ENCODE data around the gene DMXL2.

DMXL2 gene

DNA sequence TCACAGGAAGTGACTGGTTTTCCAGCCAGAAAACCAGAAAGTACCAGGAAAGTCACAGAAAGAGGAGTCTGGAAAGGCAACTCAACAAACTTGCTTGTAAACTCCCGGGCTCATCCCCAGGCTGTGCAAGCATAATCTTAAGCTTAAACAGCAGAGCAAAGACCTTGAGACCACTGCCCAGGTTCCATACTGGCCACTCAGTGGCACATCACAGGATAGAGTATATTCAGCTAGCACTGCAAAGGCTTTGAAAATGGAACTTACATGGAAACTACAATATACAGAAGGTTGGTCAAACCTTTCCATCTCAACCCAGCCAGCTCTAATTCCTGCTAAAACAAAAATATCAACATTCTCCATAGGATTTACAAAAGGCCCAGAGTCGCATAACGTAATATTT, 20.1 kb downstream of the DMXL2 start:
- Histone ChIP-seq H3K27me3 (ENCODE audit: low read length) (no peaks in the 10 kb centered on the region), H2AFZ (ENCODE audit: low read depth, low read length, severe bottlenecking) (no peak overlapping the region), H4K20me1 (ENCODE audit: low read depth, low read length) (no peaks in the 10 kb centered on the region), H3K36me3 (ENCODE audit: low read length) (no peaks in the 10 kb centered on the region), H3K9ac (ENCODE audit: low read length) (no peak overlapping the region), H3K79me2 (ENCODE audit: insufficient read depth, low read length) (no peaks in the 10 kb centered on the region), H3K27ac (ENCODE audit: low read depth, low read length) (no peak overlapping the region), H3K4me3 (ENCODE audit: insufficient read depth, low read length, poor library complexity, severe bottlenecking) (no peak overlapping the region), H3K4me2 (ENCODE audit: low read depth, low read length, poor library complexity, severe bottlenecking) (no peak overlapping the region), H3F3A (ENCODE audit: insufficient read depth) (no peaks in the 10 kb centered on the region), H3K9me3 (ENCODE audit: insufficient read depth, low read length) (no peaks in the 10 kb centered on the region), H3K9me2 (replicated peaks; ENCODE audit: insufficient read depth, low read length) (no peaks in the 10 kb centered on the region)
- TF ChIP-seq CTCF (IDR thresholded peaks at IDR 0.05; ENCODE audit: insufficient read depth, low read length, poor library complexity, severe bottlenecking) = no peak

- Histone ChIP-seq H3K4me3 (ENCODE audit: insufficient read depth, low read length, poor library complexity, severe bottlenecking) (no peak overlapping the region), H3K27me3 (ENCODE audit: low read length) (no peaks in the 10 kb centered on the region), H3K9ac (ENCODE audit: low read length) (no peak overlapping the region), H3K27ac (ENCODE audit: low read depth, low read length) (no peak overlapping the region), H3K4me2 (ENCODE audit: low read depth, low read length, poor library complexity, severe bottlenecking) (no peak overlapping the region), H3K9me2 (replicated peaks; ENCODE audit: insufficient read depth, low read length) (no peaks in the 10 kb centered on the region), H3K36me3 (ENCODE audit: low read length) (no peaks in the 10 kb centered on the region), H3F3A (ENCODE audit: insufficient read depth) (no peaks in the 10 kb centered on the region), H4K20me1 (ENCODE audit: low read depth, low read length) (no peaks in the 10 kb centered on the region), H3K79me2 (ENCODE audit: insufficient read depth, low read length) (no peaks in the 10 kb centered on the region), H3K9me3 (ENCODE audit: insufficient read depth, low read length) (no peaks in the 10 kb centered on the region), H2AFZ (ENCODE audit: low read depth, low read length, severe bottlenecking) (no peak overlapping the region)
- no peak for TF ChIP-seq EZH2phosphoT487 (conservative IDR thresholded peaks at IDR 0.05; ENCODE audit: low read length)
- TF ChIP-seq CTCF (IDR thresholded peaks at IDR 0.05; ENCODE audit: insufficient read depth, low read length, poor library complexity, severe bottlenecking) = no peak
These were observed 20.8 kb downstream of the DMXL2 start for GRCh38 chr15:51601801-51602200.

DNA sequence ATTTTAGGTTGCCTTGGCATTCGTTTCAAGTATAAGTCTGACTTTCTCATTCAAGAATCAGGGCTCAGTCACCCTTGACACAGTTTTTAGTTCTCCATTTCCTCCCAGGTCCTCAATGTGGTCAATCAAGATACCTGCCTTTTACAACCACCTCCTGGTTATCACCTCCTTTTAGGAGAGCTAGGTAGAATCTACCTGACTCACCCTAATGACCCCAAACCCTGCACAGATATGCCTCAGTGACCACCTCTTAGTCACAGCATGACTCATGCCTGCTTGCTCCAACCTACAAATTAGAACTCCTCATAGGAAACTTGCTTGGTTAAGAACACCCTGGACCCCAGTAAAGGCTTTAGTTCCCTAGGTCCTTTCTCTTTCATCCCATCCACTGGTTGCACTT, 22.5 kb downstream of the DMXL2 start:
- Histone ChIP-seq H3K79me2 (ENCODE audit: insufficient read depth, low read length) (no peaks in the 10 kb centered on the region), H3K27me3 (ENCODE audit: low read length) (no peaks in the 10 kb centered on the region), H3K9ac (ENCODE audit: low read length) (no peak overlapping the region), H3K4me2 (ENCODE audit: low read depth, low read length, poor library complexity, severe bottlenecking) (no peak overlapping the region), H3K27ac (ENCODE audit: low read depth, low read length) (no peak overlapping the region), H2AFZ (ENCODE audit: low read depth, low read length, severe bottlenecking) (no peak overlapping the region), H3K9me2 (replicated peaks; ENCODE audit: insufficient read depth, low read length) (no peaks in the 10 kb centered on the region), H3K4me3 (ENCODE audit: insufficient read depth, low read length, poor library complexity, severe bottlenecking) (no peak overlapping the region), H3K36me3 (ENCODE audit: low read length) (no peaks in the 10 kb centered on the region), H4K20me1 (ENCODE audit: low read depth, low read length) (no peaks in the 10 kb centered on the region), H3F3A (ENCODE audit: insufficient read depth) (no peaks in the 10 kb centered on the region), H3K9me3 (ENCODE audit: insufficient read depth, low read length) (no peaks in the 10 kb centered on the region)
- TF ChIP-seq CTCF (IDR thresholded peaks at IDR 0.05; ENCODE audit: insufficient read depth, low read length, poor library complexity, severe bottlenecking) = no peak
- TF ChIP-seq EZH2phosphoT487 (conservative IDR thresholded peaks at IDR 0.05; ENCODE audit: low read length) = no peak

All from SU-DHL-6 (cell line).